Measurements from ENCODE around the gene LRRC17. TPM values are rescaled to one million over a fixed set of nuclear protein-coding genes. Genes with fewer than 3 reads are reported as not detected.

The LRRC17 gene
- total and polyA plus RNA-seq, 9 of the 15 experiments (the other 6 are each of a cell fraction or from before 2014, with no cell fraction given), result 0.03 to 0.18 (median 0.12) TPM; not detected in 5

- no peak for TF ChIP-seq ZNF512 (tag; IDR thresholded peaks at IDR 0.05)
- no peak for TF ChIP-seq CEBPB (tag; IDR thresholded peaks at IDR 0.05)
- TF ChIP-seq PATZ1 (CRISPR knock-in tag; IDR thresholded peaks at IDR 0.05; ENCODE audit: borderline replicate concordance), result no peak
- no peak for TF ChIP-seq ZNF253 (CRISPR knock-in tag; conservative IDR thresholded peaks at IDR 0.05)
- TF ChIP-seq ARHGAP35 (IDR thresholded peaks at IDR 0.05; ENCODE audit: partially characterized antibody), result no peak
- no peak for TF ChIP-seq TCF7 (IDR thresholded peaks at IDR 0.05; ENCODE audit: borderline replicate concordance)
- TF ChIP-seq HBP1 (CRISPR knock-in tag; IDR thresholded peaks at IDR 0.05), result no peak
- no peak for TF ChIP-seq RCOR1 (IDR thresholded peaks at IDR 0.05; ENCODE audit: borderline replicate concordance in 1 of 2, low read depth in 2 of 2, low read length in 2 of 2)
- no peak for TF ChIP-seq WHSC1 (IDR thresholded peaks at IDR 0.05; ENCODE audit: low read length)
- TF ChIP-seq NFIC (IDR thresholded peaks at IDR 0.05), result peak; percentile 58
- TF ChIP-seq BACH1 (tag; IDR thresholded peaks at IDR 0.05), result peak; percentile 62; the same call in 1 of the 2 replicates
- no peak for TF ChIP-seq ZNF12 (CRISPR knock-in tag; IDR thresholded peaks at IDR 0.05)
- no peak for TF ChIP-seq SMARCA5 (IDR thresholded peaks at IDR 0.05)
- 0 out of 2 replicates have a peak, but pooled peaks have one; percentile 31 for TF ChIP-seq ZNF589 (CRISPR knock-in tag; IDR thresholded peaks at IDR 0.05; ENCODE audit: low read depth)
- TF ChIP-seq TRIM28 (IDR thresholded peaks at IDR 0.05), result no peak
- TF ChIP-seq POLR2A (conservative IDR thresholded peaks at IDR 0.05), result peak; percentile 51
- no peak for TF ChIP-seq DEAF1 (CRISPR knock-in tag; IDR thresholded peaks at IDR 0.05)
- TF ChIP-seq KDM2B (CRISPR knock-in tag; IDR thresholded peaks at IDR 0.05), result no peak
- TF ChIP-seq FUS (optimal IDR thresholded peaks at IDR 0.05; ENCODE audit: low read depth, low read length), result no peak
- no peak for TF ChIP-seq CBFB (CRISPR knock-in tag; IDR thresholded peaks at IDR 0.05)
- TF ChIP-seq STAG1 (CRISPR knock-in tag; IDR thresholded peaks at IDR 0.05; ENCODE audit: borderline replicate concordance), result no peak
- TF ChIP-seq ZNF143 (CRISPR knock-in tag; IDR thresholded peaks at IDR 0.05), result no peak
- no peak for TF ChIP-seq TSC22D4 (tag; IDR thresholded peaks at IDR 0.05)
- peak; percentile 73; the same call in 1 of the 2 replicates for TF ChIP-seq MAFG (tag; conservative IDR thresholded peaks at IDR 0.05)
- no peak for TF ChIP-seq PPARD (CRISPR knock-in tag; IDR thresholded peaks at IDR 0.05)
- no peak for TF ChIP-seq SMARCC2 (IDR thresholded peaks at IDR 0.05; ENCODE audit: low read depth)
- no peak for TF ChIP-seq ZNF780A (CRISPR knock-in tag; IDR thresholded peaks at IDR 0.05)
These were observed 65.5 kb downstream of the LRRC17 start (continued) for GRCh38 chr7:102978284-102978683.
